SK-N-SH treated with all-trans-retinoic acid at 6 μM for 48 hours (cell line): ENCODE measurements around the gene BMP4.

Experiments used
- PPARA ChIP-seq: fragments of 250-450 bp; sonication (Bioruptor Pico); IDR thresholded peaks from 2 replicates; pipeline ENCODE4 v1.5.0; 2020; ENCODE audit warnings: mild to moderate bottlenecking, borderline replicate concordance
- SNAI2 ChIP-seq: fragments of 250-450 bp; sonication (Bioruptor Pico); IDR thresholded peaks from 2 replicates; pipeline ENCODE4 v1.5.0; 2020; ENCODE audit warnings: mild to moderate bottlenecking, moderate library complexity
- TCF4 ChIP-seq: fragments of 250-450 bp; sonication (Bioruptor Pico); IDR thresholded peaks from 2 replicates; pipeline ENCODE4 v1.8.0; 2021; ENCODE audit warnings: mild to moderate bottlenecking, moderate library complexity, borderline replicate concordance
- ZFP30 ChIP-seq: fragments of 450-650 bp; formaldehyde crosslinking; IDR thresholded peaks from 2 replicates; pipeline ENCODE4 v1.5.0; 2022; ENCODE audit warnings: mild to moderate bottlenecking, moderate library complexity
- TF ChIP-seq, protein P1 (sequence below): fragments of 250-450 bp; sonication (Bioruptor Pico); IDR thresholded peaks from 2 replicates; pipeline ENCODE4 v1.5.1; 2020; ENCODE audit warnings: low read depth, mild to moderate bottlenecking, moderate library complexity
- TF ChIP-seq, protein P2 (sequence below): fragments of 250-450 bp; sonication (Bioruptor Pico); IDR thresholded peaks from 2 replicates; pipeline ENCODE4 v1.8.0; 2020; ENCODE audit warnings: mild to moderate bottlenecking, moderate library complexity, borderline replicate concordance

DNA sequence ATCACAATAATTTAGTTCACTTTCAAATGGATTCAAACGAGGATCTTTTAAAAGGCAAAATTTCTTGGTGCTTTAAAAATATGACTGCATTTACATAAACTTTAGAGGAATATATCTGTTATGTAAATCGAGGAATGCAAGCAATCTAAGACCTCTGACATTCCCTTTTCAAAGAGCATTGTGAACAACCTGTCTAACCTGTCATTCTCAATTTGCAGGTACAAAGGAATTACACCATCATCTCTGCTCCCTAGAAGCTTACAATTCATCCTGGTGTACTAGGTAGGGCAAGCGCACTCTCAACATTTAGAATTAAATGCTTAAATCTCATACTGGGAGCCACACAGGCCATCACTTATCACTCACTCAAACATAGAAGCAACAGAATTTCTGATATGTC is 35.6 kb downstream of the BMP4 start:
- TF ChIP-seq, protein P1, sequence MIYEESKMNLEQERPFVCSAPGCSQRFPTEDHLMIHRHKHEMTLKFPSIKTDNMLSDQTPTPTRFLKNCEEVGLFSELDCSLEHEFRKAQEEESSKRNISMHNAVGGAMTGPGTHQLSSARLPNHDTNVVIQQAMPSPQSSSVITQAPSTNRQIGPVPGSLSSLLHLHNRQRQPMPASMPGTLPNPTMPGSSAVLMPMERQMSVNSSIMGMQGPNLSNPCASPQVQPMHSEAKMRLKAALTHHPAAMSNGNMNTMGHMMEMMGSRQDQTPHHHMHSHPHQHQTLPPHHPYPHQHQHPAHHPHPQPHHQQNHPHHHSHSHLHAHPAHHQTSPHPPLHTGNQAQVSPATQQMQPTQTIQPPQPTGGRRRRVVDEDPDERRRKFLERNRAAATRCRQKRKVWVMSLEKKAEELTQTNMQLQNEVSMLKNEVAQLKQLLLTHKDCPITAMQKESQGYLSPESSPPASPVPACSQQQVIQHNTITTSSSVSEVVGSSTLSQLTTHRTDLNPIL (CRISPR knock-in tag): no peak
- TF ChIP-seq PPARA (CRISPR knock-in tag): no peak
- TF ChIP-seq, protein P2, sequence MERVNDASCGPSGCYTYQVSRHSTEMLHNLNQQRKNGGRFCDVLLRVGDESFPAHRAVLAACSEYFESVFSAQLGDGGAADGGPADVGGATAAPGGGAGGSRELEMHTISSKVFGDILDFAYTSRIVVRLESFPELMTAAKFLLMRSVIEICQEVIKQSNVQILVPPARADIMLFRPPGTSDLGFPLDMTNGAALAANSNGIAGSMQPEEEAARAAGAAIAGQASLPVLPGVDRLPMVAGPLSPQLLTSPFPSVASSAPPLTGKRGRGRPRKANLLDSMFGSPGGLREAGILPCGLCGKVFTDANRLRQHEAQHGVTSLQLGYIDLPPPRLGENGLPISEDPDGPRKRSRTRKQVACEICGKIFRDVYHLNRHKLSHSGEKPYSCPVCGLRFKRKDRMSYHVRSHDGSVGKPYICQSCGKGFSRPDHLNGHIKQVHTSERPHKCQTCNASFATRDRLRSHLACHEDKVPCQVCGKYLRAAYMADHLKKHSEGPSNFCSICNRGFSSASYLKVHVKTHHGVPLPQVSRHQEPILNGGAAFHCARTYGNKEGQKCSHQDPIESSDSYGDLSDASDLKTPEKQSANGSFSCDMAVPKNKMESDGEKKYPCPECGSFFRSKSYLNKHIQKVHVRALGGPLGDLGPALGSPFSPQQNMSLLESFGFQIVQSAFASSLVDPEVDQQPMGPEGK: no peak
- TF ChIP-seq TCF4: no peak
- TF ChIP-seq SNAI2 (CRISPR knock-in tag): no peak
- no peak for TF ChIP-seq ZFP30 (CRISPR knock-in tag)
